DOHH2 (cell line): ENCODE measurements around the gene GATAD2A.

Experiments used
- EZH2phosphoT487 ChIP-seq: fragments of 200-600 bp; sonication (generic); IDR thresholded peaks from 2 replicates; pipeline ENCODE4 v1.6.1; 2017; ENCODE audit warnings: borderline replicate concordance, mild to moderate bottlenecking, antibody characterized with exemption, low read length, moderate library complexity, mixed read lengths
- TF ChIP-seq, protein P1 (sequence below): fragments of 200-600 bp; sonication (generic); IDR thresholded peaks from one replicate; pipeline ENCODE4 v1.5.1; 2014; ENCODE audit warnings: antibody characterized with exemption, mild to moderate bottlenecking, low read depth, low read length; ENCODE audit not compliant: poor library complexity, severe bottlenecking

DNA sequence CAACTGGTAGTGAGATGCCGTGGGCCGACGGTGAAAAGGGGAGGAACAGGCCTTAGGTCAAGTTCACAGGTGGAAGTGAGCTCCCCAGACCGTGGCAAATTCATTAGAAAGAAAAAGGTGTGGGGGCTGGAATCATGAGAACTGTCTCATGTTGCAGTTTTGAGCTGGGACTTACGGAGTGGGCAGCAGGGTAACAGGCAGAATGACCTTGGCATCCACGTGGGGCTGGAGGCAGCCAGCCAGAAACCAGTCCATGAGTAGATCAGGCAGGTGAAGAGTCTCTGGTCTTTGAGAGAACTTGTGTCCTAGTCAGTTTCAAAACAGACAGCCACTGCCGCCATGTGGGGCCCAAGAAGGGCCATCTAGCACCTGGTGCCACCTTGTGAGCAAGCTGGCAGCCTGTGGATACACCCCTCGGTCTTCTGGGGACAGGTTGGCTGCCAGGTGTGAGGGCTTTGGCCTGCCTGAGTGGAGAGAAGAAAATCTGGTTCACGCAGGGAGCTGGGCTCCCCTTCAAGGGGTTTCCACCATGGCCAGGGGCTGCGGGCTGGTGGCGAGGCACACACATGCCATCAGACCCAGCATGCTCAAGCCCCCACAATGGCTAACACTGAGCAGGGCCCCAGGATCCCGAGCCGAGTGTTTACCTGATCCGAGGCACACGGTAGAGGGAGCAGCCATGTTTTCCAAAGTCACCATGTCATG lies 86.0 kb downstream of the GATAD2A start:
- TF ChIP-seq, protein P1, sequence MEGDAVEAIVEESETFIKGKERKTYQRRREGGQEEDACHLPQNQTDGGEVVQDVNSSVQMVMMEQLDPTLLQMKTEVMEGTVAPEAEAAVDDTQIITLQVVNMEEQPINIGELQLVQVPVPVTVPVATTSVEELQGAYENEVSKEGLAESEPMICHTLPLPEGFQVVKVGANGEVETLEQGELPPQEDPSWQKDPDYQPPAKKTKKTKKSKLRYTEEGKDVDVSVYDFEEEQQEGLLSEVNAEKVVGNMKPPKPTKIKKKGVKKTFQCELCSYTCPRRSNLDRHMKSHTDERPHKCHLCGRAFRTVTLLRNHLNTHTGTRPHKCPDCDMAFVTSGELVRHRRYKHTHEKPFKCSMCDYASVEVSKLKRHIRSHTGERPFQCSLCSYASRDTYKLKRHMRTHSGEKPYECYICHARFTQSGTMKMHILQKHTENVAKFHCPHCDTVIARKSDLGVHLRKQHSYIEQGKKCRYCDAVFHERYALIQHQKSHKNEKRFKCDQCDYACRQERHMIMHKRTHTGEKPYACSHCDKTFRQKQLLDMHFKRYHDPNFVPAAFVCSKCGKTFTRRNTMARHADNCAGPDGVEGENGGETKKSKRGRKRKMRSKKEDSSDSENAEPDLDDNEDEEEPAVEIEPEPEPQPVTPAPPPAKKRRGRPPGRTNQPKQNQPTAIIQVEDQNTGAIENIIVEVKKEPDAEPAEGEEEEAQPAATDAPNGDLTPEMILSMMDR = no peak
- no peak for TF ChIP-seq EZH2phosphoT487
